ENCODE results near the gene SIX1. TPM values are rescaled to one million over a fixed set of nuclear protein-coding genes. Genes with fewer than 3 reads are reported as not detected.

Gene SIX1
- total and polyA plus RNA-seq, 2 of the 13 experiments (the other 11 are each of a cell fraction or from before 2014, with no cell fraction given) = 1.7 to 6.5 TPM

- TF ChIP-seq PATZ1 (CRISPR knock-in tag; IDR thresholded peaks at IDR 0.05) = peak; percentile 73
- TF ChIP-seq RORA (CRISPR knock-in tag; IDR thresholded peaks at IDR 0.05) = no peak
- no peak for TF ChIP-seq RBFOX2 (IDR thresholded peaks at IDR 0.05; ENCODE audit: low read depth, low read length)
- TF ChIP-seq ZNF598 (CRISPR knock-in tag; IDR thresholded peaks at IDR 0.05; ENCODE audit: borderline replicate concordance) = no peak
- TF ChIP-seq CBX1 (IDR thresholded peaks at IDR 0.05; ENCODE audit: low read depth) = no peak
- TF ChIP-seq ZNF841 (CRISPR knock-in tag; IDR thresholded peaks at IDR 0.05; ENCODE audit: borderline replicate concordance) = no peak
- TF ChIP-seq SNRNP70 (IDR thresholded peaks at IDR 0.05; ENCODE audit: low read depth, low read length) = no peak
- TF ChIP-seq PAF1 (CRISPR knock-in tag; IDR thresholded peaks at IDR 0.05) = no peak
- TF ChIP-seq ARNTL (CRISPR knock-in tag; IDR thresholded peaks at IDR 0.05) = no peak
- TF ChIP-seq ZNF7 (CRISPR knock-in tag; IDR thresholded peaks at IDR 0.05) = no peak
- TF ChIP-seq ZSCAN25 (CRISPR knock-in tag; IDR thresholded peaks at IDR 0.05) = no peak
- TF ChIP-seq PHF5A (CRISPR knock-in tag; IDR thresholded peaks at IDR 0.05; ENCODE audit: low read depth, unreplicated experiment) = no peak
- TF ChIP-seq TAF15 (IDR thresholded peaks at IDR 0.05; ENCODE audit: low read depth, low read length, poor library complexity, severe bottlenecking) = no peak
- no peak for TF ChIP-seq LBX2 (CRISPR knock-in tag; IDR thresholded peaks at IDR 0.05; ENCODE audit: borderline replicate concordance)
- TF ChIP-seq SP140L (CRISPR knock-in tag; IDR thresholded peaks at IDR 0.05; ENCODE audit: borderline replicate concordance) = no peak
- no peak for TF ChIP-seq SALL1 (CRISPR knock-in tag; IDR thresholded peaks at IDR 0.05)
- TF ChIP-seq SIX1 (CRISPR knock-in tag; IDR thresholded peaks at IDR 0.05; ENCODE audit: borderline replicate concordance) = no peak
- no peak for TF ChIP-seq ZBTB8A (CRISPR knock-in tag; IDR thresholded peaks at IDR 0.05; ENCODE audit: borderline replicate concordance, low read depth)
- TF ChIP-seq ZBED4 (CRISPR knock-in tag; IDR thresholded peaks at IDR 0.05; ENCODE audit: borderline replicate concordance) = no peak
- TF ChIP-seq ZNF337 (CRISPR knock-in tag; IDR thresholded peaks at IDR 0.05; ENCODE audit: borderline replicate concordance, low read depth) = no peak
- no peak for TF ChIP-seq ZNF256 (CRISPR knock-in tag; conservative IDR thresholded peaks at IDR 0.05)
- no peak for TF ChIP-seq ZNF580 (CRISPR knock-in tag; IDR thresholded peaks at IDR 0.05; ENCODE audit: borderline replicate concordance, low read depth)
- no peak for TF ChIP-seq SMAD3 (CRISPR knock-in tag; IDR thresholded peaks at IDR 0.05)
- no peak for TF ChIP-seq ZNF780A (CRISPR knock-in tag; IDR thresholded peaks at IDR 0.05)
Observed at GRCh38 chr14:60648249-60648933, 886 bp downstream of the SIX1 start (continued).
